ENCODE results near the gene XXYLT1. TPM values are rescaled to one million over a fixed set of nuclear protein-coding genes. Genes with fewer than 3 reads are reported as not detected.

XXYLT1 gene
- total and polyA plus RNA-seq, 9 of the 15 experiments (the other 6 are each of a cell fraction or from before 2014, with no cell fraction given): 1.9 to 18.9 (median 15.0) TPM

DNA sequence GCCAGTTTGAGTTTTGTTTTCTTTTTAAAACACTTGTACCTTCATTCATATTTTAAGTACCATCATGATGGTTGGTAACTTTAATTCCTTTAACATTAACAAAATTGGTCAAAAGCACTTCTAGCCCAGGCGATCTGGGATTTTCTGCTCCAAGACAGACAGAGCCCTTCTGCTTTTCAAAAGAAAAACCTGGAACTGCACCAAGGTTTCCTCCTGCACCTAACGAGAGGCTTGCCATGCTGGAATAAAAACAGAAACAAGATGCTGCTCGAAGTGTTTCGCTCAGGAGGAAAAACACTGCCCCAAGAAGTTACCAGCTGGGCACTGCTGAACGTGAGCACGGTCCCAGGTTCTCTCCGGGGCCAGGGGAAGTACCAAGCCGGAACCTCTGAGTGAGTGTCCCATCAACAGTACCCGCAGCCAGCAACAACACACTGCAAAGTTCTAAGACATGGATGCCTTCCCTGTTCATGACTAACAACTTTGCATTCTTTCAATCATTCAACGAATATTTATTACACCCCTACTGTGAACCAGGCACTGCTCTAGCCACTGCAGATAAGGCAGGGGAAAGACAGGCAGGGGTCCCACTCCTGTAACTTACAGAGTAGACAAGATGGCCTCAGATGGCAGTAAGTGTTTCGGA, 98.8 kb downstream of the XXYLT1 start (continued):
- TF ChIP-seq, protein P1, sequence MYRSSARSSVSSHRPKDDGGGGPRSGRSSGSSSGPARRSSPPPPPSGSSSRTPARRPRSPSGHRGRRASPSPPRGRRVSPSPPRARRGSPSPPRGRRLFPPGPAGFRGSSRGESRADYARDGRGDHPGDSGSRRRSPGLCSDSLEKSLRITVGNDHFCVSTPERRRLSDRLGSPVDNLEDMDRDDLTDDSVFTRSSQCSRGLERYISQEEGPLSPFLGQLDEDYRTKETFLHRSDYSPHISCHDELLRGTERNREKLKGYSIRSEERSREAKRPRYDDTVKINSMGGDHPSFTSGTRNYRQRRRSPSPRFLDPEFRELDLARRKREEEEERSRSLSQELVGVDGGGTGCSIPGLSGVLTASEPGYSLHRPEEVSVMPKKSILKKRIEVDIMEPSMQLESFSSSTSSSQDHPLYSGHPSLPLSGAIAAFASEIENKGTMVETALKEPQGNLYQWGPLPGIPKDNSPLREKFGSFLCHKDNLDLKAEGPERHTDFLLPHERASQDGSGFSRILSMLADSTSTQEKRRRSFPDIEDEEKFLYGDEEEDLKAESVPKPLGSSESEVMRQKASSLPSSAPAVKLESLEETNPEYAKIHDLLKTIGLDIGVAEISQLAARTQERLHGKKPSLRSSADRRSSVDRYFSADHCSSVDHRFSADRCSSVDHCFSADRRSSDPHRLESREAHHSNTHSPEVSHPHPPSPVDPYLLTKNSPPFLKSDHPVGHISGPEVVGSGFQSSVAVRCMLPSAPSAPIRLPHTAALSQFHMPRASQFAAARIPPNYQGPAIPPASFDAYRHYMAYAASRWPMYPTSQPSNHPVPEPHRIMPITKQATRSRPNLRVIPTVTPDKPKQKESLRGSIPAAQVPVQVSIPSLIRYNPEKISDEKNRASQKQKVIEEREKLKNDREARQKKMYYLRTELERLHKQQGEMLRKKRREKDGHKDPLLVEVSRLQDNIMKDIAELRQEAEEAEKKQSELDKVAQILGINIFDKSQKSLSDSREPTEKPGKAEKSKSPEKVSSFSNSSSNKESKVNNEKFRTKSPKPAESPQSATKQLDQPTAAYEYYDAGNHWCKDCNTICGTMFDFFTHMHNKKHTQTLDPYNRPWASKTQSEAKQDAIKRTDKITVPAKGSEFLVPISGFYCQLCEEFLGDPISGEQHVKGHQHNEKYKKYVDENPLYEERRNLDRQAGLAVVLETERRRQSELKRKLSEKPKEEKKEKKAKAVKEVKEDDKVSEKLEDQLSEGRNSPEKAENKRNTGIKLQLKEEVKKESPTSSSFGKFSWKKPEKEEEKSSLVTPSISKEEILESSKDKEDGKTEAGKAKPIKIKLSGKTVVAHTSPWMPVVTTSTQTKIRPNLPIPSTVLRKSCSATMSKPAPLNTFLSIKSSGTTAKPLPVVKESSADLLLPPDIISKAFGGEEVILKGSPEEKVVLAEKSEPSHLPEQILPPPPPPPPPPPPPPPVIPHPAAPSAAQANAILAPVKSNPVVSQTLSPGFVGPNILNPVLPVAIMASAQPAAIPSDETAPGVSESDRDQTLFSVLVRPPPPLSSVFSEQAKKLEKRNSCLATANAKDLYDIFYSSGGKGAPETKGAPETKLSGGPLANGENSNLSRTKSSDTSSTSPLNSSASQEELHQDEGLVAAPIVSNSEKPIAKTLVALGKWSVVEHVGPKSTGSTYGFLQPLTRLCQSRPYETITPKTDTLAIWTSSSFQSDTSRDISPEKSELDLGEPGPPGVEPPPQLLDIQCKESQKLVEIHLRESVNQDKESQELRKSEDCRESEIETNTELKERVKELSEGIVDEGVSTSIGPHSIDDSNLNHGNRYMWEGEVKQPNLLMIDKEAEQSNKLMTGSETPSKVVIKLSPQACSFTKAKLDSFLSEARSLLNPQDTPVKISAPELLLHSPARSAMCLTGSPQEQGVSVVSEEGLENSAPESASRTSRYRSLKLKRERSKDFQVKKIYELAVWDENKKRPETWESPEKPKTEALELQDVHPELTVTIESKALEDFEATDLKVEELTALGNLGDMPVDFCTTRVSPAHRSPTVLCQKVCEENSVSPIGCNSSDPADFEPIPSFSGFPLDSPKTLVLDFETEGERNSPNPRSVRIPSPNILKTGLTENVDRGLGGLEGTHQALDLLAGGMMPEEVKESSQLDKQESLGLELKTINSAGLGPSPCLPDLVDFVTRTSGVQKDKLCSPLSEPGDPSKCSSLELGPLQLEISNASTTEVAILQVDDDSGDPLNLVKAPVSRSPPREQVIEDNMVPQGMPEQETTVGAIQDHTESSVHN (IDR thresholded peaks at IDR 0.05; ENCODE audit: borderline replicate concordance in 1 of 2, low read depth in 1 of 2): no peak
- TF ChIP-seq FOXK1 (CRISPR knock-in tag; IDR thresholded peaks at IDR 0.05; ENCODE audit: borderline replicate concordance): no peak
- no peak for TF ChIP-seq LARP7 (IDR thresholded peaks at IDR 0.05)
- TF ChIP-seq ZNF561 (CRISPR knock-in tag; conservative IDR thresholded peaks at IDR 0.05): no peak

Data from K562 (cell line).